Stimulated activated naive CD8-positive, alpha-beta T cell treated with anti-CD3 and anti-CD28 coated beads, Interleukin-15, Interleukin-2, amounts not matched to agents 100 ng/mL and 50 ng/mL, for 24 hours (primary cell): Measurements from ENCODE around the gene LONP1.
A peak's percentile ranks its signal among the peaks of the same experiment; 100 is the strongest.
"Not testable (repeated sequence)": the region's sequence is repeated elsewhere in the genome, so short reads cannot be mapped to it uniquely, and the experiment has no call there.

Source experiments
- H3K27ac Mint-ChIP-seq: one replicate; pipeline ENCODE4 v1.8.0; 2021; ENCODE audit warnings: mild to moderate bottlenecking, mixed read lengths
- H3K27me3 Mint-ChIP-seq: one replicate; pipeline ENCODE4 v1.8.0; 2021; ENCODE audit warnings: mixed read lengths
- H3K36me3 Mint-ChIP-seq: one replicate; pipeline ENCODE4 v1.8.0; 2021; ENCODE audit warnings: low read depth, mixed read lengths
- H3K4me1 Mint-ChIP-seq: one replicate; pipeline ENCODE4 v1.8.0; 2021; ENCODE audit warnings: low read depth, mixed read lengths
- H3K4me3 Mint-ChIP-seq: one replicate; pipeline ENCODE4 v1.8.0; 2021; ENCODE audit warnings: mild to moderate bottlenecking, mixed read lengths
- H3K9me3 Mint-ChIP-seq: one replicate; pipeline ENCODE4 v1.8.0; 2021; ENCODE audit warnings: mixed read lengths

Gene LONP1, protein sequence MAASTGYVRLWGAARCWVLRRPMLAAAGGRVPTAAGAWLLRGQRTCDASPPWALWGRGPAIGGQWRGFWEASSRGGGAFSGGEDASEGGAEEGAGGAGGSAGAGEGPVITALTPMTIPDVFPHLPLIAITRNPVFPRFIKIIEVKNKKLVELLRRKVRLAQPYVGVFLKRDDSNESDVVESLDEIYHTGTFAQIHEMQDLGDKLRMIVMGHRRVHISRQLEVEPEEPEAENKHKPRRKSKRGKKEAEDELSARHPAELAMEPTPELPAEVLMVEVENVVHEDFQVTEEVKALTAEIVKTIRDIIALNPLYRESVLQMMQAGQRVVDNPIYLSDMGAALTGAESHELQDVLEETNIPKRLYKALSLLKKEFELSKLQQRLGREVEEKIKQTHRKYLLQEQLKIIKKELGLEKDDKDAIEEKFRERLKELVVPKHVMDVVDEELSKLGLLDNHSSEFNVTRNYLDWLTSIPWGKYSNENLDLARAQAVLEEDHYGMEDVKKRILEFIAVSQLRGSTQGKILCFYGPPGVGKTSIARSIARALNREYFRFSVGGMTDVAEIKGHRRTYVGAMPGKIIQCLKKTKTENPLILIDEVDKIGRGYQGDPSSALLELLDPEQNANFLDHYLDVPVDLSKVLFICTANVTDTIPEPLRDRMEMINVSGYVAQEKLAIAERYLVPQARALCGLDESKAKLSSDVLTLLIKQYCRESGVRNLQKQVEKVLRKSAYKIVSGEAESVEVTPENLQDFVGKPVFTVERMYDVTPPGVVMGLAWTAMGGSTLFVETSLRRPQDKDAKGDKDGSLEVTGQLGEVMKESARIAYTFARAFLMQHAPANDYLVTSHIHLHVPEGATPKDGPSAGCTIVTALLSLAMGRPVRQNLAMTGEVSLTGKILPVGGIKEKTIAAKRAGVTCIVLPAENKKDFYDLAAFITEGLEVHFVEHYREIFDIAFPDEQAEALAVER

DNA sequence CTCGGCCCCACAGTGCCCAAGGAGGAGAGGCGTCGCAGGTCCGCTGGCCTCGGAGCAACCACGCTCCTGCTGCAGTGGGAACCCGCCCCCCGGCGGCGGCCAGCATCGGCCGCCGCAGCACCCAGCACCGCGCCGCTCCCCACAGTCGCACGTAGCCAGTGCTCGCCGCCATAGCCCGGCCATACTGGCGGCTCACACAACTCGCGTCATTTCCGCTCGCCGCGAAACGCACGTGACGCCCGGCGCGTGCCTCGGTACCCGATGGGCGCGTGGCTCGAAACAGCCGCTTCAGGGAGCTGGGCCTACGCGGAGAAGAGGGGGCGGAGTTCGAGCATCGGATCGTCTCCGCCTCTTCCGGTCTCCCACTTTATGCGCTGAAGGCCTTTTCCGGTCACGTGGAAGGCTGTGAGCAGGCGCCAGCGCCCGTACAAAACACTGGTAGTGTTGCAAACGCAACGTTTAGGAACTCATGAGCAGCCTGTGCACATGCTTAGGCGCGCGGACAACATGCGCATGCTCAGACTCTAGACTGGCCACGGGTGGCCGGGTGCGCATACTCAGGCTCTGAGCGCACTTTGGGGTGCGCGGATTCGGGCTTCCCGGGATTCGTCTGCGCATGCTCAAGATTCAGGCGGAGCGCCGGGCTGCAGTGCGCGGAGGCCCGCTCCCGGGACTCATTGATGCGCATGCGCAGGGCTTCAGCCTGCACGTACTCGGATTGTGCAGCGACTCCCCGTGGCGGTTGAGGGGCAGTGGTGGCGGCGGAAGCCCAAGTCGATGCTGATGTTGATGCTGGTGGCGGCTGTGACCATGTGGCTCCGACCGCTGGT lies at the start of gene LONP1, which contains the start of gene CATSPERD:
TSS of gene LONP1 (minus strand) at position 186 of the 830 bp plus-strand sequence. CDS start at position 172, 14 bp downstream.
TSS of gene CATSPERD (plus strand) at position 677 of the 830 bp plus-strand sequence. CDS start at position 778, 101 bp downstream.
- Mint-ChIP-seq H3K4me3 (peak within 1 kb of the TSS; percentile 98), H3K27me3 (no peaks in the 10 kb centered on the region), H3K9me3 (no peaks in the 10 kb centered on the region), H3K36me3 (peaks cover 30% of the 10 kb centered on the region), H3K27ac (peak within 1 kb of the TSS; percentile 99), H3K4me1 (peaks cover 43% of the 10 kb centered on the region)

DNA sequence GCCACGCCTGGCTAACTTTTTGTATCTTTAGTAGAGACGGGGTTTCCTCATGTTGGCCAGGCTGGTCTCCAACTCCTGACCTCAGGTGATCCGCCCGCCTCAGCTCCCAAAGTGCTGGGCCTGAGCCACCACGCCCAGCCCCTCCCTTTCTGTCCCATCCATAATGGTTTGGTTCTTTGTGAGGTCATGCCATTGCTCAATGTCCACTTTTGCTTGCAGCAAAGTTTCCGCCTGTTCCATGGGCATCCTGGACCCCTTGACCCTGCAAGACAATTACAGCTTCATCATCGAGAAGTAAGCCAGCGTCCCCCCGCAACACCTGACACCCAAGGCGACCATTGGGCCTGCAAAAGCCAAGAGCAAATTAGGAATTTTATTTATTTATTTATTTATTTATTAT lies 48.0 kb upstream of the LONP1 start:
- Mint-ChIP-seq H3K36me3 (no peaks in the 10 kb centered on the region), H3K27ac (no peak overlapping the region), H3K4me1 (no peaks in the 10 kb centered on the region), H3K27me3 (peaks cover 3% of the 10 kb centered on the region), H3K4me3 (no peak overlapping the region), H3K9me3 (no peaks in the 10 kb centered on the region)

- H3K4me3 Mint-ChIP-seq = no peak overlapping the region
Measured at GRCh38 chr19:5765220-5765619, 45.3 kb upstream of the LONP1 start.

DNA sequence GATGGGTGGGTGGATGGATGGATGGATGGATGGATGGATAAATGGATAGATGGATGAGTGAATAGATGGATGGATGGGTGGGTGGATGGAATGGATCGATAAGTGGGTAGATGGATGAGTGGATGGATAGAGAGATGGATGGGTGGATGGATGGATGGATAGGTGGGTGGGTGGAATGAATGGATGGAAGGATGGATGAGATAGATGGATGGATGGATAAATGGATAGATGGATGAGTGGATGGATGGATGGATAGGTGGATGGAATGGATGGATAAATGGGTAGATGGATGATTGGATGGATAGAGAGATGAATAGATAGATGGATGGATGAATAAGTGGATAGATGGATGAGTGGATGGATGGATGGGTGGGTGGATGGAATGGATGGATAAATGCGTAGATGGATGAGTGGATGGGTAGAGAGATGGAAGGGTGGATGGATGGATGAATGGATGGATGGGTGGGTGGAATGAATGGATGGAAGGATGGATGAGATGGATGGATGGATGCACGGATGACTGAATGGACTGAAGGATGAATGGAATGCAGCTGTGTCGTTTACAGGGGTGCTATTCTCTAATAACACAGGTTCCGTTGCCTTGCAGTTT lies 42.8 kb upstream of the LONP1 start:
- Mint-ChIP-seq H3K4me1 (no peaks in the 10 kb centered on the region), H3K9me3 (no peaks in the 10 kb centered on the region), H3K36me3 (no peaks in the 10 kb centered on the region), H3K27me3 (peaks cover 8% of the 10 kb centered on the region), H3K4me3 (no peak overlapping the region), H3K27ac (no peak overlapping the region)

More at GRCh38 chr19:5765220-5765619, 45.3 kb upstream of the LONP1 start:
- Mint-ChIP-seq H3K4me1 (no peaks in the 10 kb centered on the region), H3K9me3 (no peaks in the 10 kb centered on the region), H3K27ac (no peak overlapping the region), H3K36me3 (no peaks in the 10 kb centered on the region), H3K27me3 (peaks cover 8% of the 10 kb centered on the region)

DNA sequence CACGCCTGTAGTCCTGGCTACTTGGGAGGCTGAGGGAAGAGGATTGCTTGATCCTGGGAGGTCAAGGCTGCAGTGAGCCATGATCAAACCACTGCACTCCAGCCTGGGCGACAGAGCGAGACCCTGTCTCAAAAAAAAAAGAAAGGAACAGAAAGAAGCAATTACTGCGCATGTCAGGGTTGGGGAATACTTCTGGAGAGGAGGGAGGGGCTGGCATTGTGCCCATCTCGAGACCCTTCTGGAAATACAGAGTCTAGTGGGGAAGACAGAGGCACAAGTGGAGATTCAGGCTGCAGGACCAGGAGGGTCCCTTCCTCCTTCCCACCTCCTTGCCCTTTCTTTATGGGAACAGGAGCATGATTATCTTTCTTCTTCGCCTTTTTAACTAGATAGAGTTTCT lies 33.8 kb upstream of the LONP1 start:
- Mint-ChIP-seq H3K27me3 (peaks cover 3% of the 10 kb centered on the region), H3K36me3 (no peaks in the 10 kb centered on the region), H3K4me3 (no peak overlapping the region), H3K27ac (no peak overlapping the region), H3K4me1 (no peaks in the 10 kb centered on the region), H3K9me3 (no peaks in the 10 kb centered on the region)

GRCh38 chr19:5751709-5752108 lies 31.8 kb upstream of the LONP1 start:
- Mint-ChIP-seq H3K4me3 (no peak overlapping the region), H3K36me3 (no peaks in the 10 kb centered on the region), H3K27ac (no peak overlapping the region), H3K4me1 (no peaks in the 10 kb centered on the region), H3K9me3 (no peaks in the 10 kb centered on the region), H3K27me3 (peaks cover 3% of the 10 kb centered on the region)

DNA sequence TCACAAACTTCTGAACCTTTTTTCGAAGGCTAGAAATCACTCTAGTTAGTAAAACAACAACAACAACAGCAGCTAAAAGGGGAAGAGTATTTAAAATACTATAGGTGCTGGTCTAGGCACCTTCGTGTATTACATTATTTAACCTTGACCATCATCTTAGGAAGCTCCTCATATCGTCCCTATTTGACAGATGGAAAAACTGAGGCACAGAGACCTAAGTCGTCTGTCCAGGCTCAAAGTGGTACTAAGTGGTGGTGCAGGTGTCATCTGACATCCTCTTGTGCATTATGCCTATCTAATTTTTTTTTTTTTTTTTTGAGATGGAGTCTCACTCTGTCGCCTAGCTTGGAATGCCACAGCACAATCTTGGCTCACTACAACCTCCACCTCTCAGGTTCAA lies 29.6 kb upstream of the LONP1 start:
- H3K9me3 Mint-ChIP-seq = no peaks in the 10 kb centered on the region
- H3K4me3 Mint-ChIP-seq = no peak overlapping the region
- no peak overlapping the region for H3K27ac Mint-ChIP-seq
- H3K4me1 Mint-ChIP-seq = no peaks in the 10 kb centered on the region
- H3K36me3 Mint-ChIP-seq = no peaks in the 10 kb centered on the region
- peaks cover 3% of the 10 kb centered on the region for H3K27me3 Mint-ChIP-seq

DNA sequence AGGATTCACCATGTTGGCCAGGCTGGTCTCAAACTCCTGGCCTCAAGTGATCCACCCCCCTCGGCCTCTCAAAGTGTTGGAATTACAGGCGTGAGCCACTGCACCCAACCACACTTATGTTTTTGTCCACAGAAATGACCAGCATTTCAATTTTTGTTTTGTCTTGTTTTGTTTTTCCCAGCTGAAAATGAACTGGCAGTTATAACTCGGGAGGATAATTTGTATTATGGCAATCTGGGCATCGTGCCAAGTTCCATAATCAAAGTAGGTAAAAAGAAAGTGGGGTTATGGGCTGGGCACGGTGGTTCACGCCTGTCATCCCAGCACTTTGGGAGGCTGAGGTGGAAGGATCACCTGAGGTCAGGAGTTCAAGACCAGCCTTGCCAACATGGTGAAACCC lies 29.0 kb upstream of the LONP1 start:
- not testable (repeated sequence) for H3K4me1 Mint-ChIP-seq, H3K27ac Mint-ChIP-seq, H3K36me3 Mint-ChIP-seq, H3K4me3 Mint-ChIP-seq, H3K9me3 Mint-ChIP-seq, H3K27me3 Mint-ChIP-seq

GRCh38 chr19:5744999-5745398 lies 25.1 kb upstream of the LONP1 start:
- not testable (repeated sequence) for H3K9me3 Mint-ChIP-seq, H3K36me3 Mint-ChIP-seq, H3K27ac Mint-ChIP-seq, H3K4me1 Mint-ChIP-seq, H3K27me3 Mint-ChIP-seq, H3K4me3 Mint-ChIP-seq

- H3K36me3 Mint-ChIP-seq = no peaks in the 10 kb centered on the region
- H3K27me3 Mint-ChIP-seq = peaks cover 3% of the 10 kb centered on the region
- no peaks in the 10 kb centered on the region for H3K9me3 Mint-ChIP-seq
- no peak overlapping the region for H3K4me3 Mint-ChIP-seq
- H3K4me1 Mint-ChIP-seq = no peaks in the 10 kb centered on the region
- no peak overlapping the region for H3K27ac Mint-ChIP-seq
Measured at GRCh38 chr19:5743630-5744029, 23.7 kb upstream of the LONP1 start.

DNA sequence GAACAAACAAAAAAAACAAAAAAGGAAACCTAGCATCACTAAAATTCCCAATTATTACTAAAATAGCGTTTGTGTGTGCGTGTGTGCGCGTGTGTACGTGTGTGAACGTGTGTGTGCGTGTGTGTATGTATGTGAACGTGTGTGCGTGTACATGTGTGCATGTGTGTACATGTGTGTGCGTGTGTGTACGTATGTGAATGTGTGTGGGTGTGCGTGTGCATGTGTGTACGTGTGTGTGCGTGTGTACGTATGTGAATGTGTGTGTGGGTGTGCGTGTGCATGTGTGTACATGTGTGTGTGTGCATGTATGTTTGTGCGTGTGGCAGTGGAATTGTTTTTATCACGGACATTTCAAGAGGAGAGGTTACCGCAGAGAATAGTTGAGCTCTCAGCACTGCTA lies 22.1 kb upstream of the LONP1 start:
- no peak overlapping the region for H3K4me3 Mint-ChIP-seq
- H3K9me3 Mint-ChIP-seq = no peaks in the 10 kb centered on the region
- H3K36me3 Mint-ChIP-seq = no peaks in the 10 kb centered on the region
- peaks cover 5% of the 10 kb centered on the region for H3K27me3 Mint-ChIP-seq
- no peaks in the 10 kb centered on the region for H3K4me1 Mint-ChIP-seq
- no peak overlapping the region for H3K27ac Mint-ChIP-seq

- H3K4me1 Mint-ChIP-seq = no peaks in the 10 kb centered on the region
- no peaks in the 10 kb centered on the region for H3K36me3 Mint-ChIP-seq
- no peak overlapping the region for H3K27ac Mint-ChIP-seq
- no peaks in the 10 kb centered on the region for H3K9me3 Mint-ChIP-seq
- no peak overlapping the region for H3K4me3 Mint-ChIP-seq
- H3K27me3 Mint-ChIP-seq = peaks cover 7% of the 10 kb centered on the region
Measured at GRCh38 chr19:5738423-5738822, 18.5 kb upstream of the LONP1 start.

GRCh38 chr19:5733172-5733571 lies 13.2 kb upstream of the LONP1 start:
- not testable (repeated sequence) for H3K27me3 Mint-ChIP-seq, H3K4me3 Mint-ChIP-seq, H3K4me1 Mint-ChIP-seq, H3K36me3 Mint-ChIP-seq, H3K27ac Mint-ChIP-seq, H3K9me3 Mint-ChIP-seq

GRCh38 chr19:5727453-5728050 lies 7.6 kb upstream of the LONP1 start:
- Mint-ChIP-seq H3K36me3 (no peaks in the 10 kb centered on the region), H3K4me1 (no peaks in the 10 kb centered on the region), H3K27me3 (no peaks in the 10 kb centered on the region), H3K4me3 (no peak overlapping the region), H3K27ac (no peak overlapping the region), H3K9me3 (no peaks in the 10 kb centered on the region)
